Activated T-cell treated with anti-CD3 and anti-CD28 coated beads, Interleukin-2, amount 50 U/mL, for 4 hours (primary cell): ENCODE data around the gene DIPK1A. TPM values are rescaled to one million over a fixed set of nuclear protein-coding genes. Genes with fewer than 3 reads are reported as not detected.

ENCODE experiments used
- ATAC-seq, 2 donors: fragments of 200-7000 bp; cut with Tn5 transposase; one replicate each; pipeline ENCODE4 v1.10.0; 2021
- DNase-seq: peaks from one replicate; pipeline ENCODE4 v3.0.0-alpha.2; 2020
- H3K27me3 Mint-ChIP-seq: one replicate; pipeline ENCODE4 v1.8.0; 2021; ENCODE audit warnings: low read depth, mixed read lengths
- H3K36me3 Mint-ChIP-seq: one replicate; pipeline ENCODE4 v1.8.0; 2022; ENCODE audit warnings: mixed read lengths; ENCODE audit not compliant: insufficient read depth
- H3K4me1 Mint-ChIP-seq: one replicate; pipeline ENCODE4 v1.8.0; 2021; ENCODE audit warnings: low read depth, mixed read lengths
- H3K4me3 Mint-ChIP-seq: one replicate; pipeline ENCODE4 v1.8.0; 2021; ENCODE audit warnings: mild to moderate bottlenecking, moderate library complexity, mixed read lengths
- H3K9me3 Mint-ChIP-seq: one replicate; pipeline ENCODE4 v1.8.0; 2021; ENCODE audit warnings: mixed read lengths
- total RNA-seq, 3 donors: library from RNA; stranded (reverse); gene quantifications; one replicate each; pipeline ENCODE4 v1.2.1, GENCODE V29; 2021

Gene DIPK1A
- total RNA-seq, 3 donors from 2014 or later = 3.6 to 5.3 (median 4.2) TPM

DNA sequence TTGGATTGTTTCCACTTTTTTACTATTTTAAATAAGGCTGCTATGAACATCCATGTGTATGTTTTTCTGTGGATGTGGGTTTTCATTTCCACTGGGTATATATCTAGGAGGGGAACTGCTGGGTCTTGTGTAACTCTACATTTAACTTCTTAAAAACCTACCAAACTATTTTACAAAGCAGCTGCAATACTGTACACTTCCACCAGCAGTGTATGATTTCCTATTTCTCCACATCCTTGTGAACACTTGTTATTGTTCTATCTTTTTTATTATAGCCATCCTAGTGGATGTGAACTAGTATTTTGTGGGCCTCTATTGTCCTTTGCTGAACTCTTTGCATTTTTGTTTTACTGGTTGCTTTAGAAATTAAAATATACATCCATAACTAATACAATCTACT, 33.4 kb downstream of the DIPK1A start:
- no peaks in the 10 kb centered on the region for H3K9me3 Mint-ChIP-seq
- no peak for DNase-seq
- peaks cover 41% of the 10 kb centered on the region for H3K4me1 Mint-ChIP-seq
- H3K36me3 Mint-ChIP-seq = peaks cover 11% of the 10 kb centered on the region
- no peak for ATAC-seq
- H3K27me3 Mint-ChIP-seq = no peaks in the 10 kb centered on the region
- no peak overlapping the region for H3K4me3 Mint-ChIP-seq

DNA sequence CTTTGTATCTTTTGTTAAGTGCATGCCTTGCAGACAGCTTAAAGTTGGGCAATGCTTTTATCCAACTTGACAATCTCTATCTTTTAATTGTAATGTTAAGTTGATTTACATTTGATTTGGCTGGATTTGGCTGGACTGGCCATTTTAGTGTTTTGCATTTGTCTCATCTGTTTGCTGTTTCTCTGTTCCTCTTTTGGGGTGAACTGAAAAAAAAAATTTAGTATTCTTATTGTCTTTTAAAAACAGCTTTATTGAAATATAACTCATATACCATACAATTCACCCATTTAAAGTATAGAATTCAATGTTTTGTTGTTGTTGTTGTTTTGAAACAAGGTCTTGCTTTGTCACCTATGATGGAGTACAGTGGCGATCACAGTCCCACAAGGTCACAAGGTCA, 34.4 kb downstream of the DIPK1A start:
- Mint-ChIP-seq H3K4me3 (no peak overlapping the region), H3K4me1 (peaks cover 37% of the 10 kb centered on the region)

DNA sequence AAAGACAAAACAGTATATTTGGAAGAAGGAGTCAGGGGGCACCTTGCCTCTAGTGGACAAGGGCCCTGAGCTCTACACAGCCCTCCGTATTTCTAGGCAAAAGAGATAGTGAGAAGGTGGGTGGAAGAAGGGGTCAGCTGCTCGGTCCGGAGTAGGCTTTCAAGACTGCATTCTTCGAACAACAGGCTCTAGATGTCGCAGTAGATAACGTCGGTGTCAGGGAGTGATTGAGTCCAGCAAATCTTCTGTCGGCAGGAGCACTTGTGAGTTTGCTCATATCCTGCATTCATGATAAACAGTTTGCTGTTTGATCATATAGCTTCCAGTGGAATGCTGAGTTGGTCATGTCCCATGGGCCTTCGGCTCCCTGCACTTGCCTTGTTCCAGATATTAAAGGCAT, 36.8 kb downstream of the DIPK1A start:
- peaks cover 17% of the 10 kb centered on the region for H3K36me3 Mint-ChIP-seq
- DNase-seq (no peak), ATAC-seq (no peak)
- peaks cover 7% of the 10 kb centered on the region for H3K9me3 Mint-ChIP-seq
- H3K4me1 Mint-ChIP-seq = peaks cover 25% of the 10 kb centered on the region
- no peak overlapping the region for H3K4me3 Mint-ChIP-seq
- H3K27me3 Mint-ChIP-seq = no peaks in the 10 kb centered on the region

More for the DNA sequence above, 34.4 kb downstream of the DIPK1A start:
- ATAC-seq (no peak), DNase-seq (no peak)
- Mint-ChIP-seq H3K36me3 (peaks cover 9% of the 10 kb centered on the region), H3K9me3 (no peaks in the 10 kb centered on the region), H3K27me3 (no peaks in the 10 kb centered on the region)

DNA sequence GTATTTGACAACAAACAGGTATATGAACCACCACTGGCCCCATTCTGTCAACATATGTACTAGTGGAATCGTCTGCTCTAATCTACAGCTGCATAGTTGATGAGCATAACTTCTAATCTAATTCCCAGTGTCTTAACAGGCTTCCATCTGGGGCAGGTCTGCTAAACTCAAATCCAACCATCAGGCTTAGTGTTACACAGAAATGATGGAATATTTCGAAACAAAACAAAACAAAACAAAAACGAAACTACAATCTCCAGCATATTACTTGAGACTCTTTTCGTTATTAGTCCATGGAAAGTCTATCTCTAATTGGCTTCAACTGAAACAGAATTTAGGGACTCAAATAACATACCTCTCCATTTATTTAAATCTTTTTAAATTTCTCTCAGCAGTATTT, 37.6 kb downstream of the DIPK1A start:
- Mint-ChIP-seq H3K9me3 (peaks cover 7% of the 10 kb centered on the region), H3K4me3 (no peak overlapping the region), H3K36me3 (peaks cover 17% of the 10 kb centered on the region), H3K27me3 (no peaks in the 10 kb centered on the region), H3K4me1 (peaks cover 18% of the 10 kb centered on the region)
- DNase-seq (no peak), ATAC-seq (no peak)

DNA sequence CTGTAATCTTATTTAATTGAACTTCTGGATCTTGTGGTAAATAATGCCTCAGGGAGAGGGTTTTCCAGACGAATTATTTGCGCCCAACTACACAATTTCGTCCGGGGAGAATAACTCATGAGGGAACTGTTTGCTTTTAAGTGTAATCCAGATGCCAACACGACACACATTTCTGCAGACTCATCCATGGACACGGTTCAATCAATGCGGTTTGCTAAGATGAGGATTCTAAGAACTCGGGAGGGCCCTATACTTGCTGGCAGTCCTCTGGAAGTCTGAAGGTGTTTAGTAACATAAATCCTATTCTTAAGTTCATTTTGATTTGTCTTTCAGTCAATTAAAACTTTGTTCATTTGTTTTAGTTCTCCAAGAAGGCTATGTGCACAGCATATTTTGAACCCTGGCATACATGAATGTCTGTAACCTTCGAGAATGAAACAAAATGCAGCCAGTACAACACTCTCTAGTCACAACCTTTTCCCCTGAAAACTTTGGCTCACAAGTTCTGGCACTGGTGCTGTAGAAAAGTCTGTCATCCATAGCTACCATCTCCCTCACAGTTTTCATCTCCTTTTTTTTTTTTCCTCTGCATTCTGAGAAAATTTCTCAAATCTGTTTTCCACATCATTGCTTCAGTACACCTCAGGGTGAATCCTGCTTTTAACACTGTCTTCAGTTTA, 38.8 kb downstream of the DIPK1A start:
- DNase-seq = no peak

DNA sequence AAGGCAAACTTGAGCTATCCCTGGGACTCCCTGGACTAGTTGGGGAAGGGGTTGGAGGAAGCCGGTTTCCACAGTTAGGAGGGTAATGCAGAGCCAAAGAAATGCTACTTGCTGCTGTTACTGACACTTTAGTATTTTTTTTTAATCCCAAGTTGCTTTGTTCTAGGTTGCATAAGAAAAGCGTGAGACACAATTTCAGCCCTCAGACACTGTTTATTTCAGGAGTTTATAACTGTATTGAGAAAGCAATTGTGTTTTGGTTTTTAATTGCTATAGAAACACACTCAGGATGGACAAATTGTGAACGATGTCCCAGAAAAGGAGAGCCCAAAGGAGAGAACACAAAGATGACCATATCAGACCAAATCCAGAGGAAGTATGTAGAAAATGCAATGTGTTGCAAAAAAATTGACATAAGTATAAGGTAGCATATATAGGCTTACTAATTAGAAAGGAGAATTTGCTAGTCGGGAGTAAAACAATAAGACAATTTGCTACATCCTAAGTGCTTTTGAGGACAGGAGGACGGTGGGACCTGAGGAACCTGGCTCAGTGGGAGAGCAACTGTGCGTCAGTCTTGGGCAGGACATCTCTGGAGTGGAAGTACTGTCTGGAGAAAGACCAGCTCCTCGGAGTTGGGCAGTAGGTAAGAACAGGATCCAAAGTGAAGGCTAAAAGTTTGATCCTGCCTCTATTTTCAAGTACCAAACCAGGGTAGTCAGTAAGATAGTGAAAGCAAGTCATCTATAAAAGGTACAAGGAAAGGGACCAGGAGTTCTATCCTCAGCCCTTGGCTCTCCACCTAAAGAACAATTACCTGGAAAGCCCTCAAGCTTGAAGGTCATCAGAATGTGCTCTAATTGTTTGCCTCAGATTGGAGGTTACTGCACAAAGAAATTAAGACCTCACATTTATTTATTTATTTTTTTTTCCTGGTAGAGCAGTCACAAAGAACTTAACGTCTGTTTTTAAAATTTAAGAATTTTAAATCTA, 39.9 kb downstream of the DIPK1A start:
- Mint-ChIP-seq H3K36me3 (peaks cover 17% of the 10 kb centered on the region), H3K4me3 (no peak overlapping the region), H3K9me3 (peaks cover 7% of the 10 kb centered on the region), H3K27me3 (no peaks in the 10 kb centered on the region), H3K4me1 (peaks cover 14% of the 10 kb centered on the region)
- DNase-seq (no peak), ATAC-seq (no peak)

More for the DNA sequence above, 38.8 kb downstream of the DIPK1A start:
- Mint-ChIP-seq H3K4me1 (peaks cover 15% of the 10 kb centered on the region), H3K4me3 (no peak overlapping the region), H3K9me3 (peaks cover 7% of the 10 kb centered on the region), H3K36me3 (peaks cover 18% of the 10 kb centered on the region), H3K27me3 (no peaks in the 10 kb centered on the region)
- ATAC-seq = no peak

DNA sequence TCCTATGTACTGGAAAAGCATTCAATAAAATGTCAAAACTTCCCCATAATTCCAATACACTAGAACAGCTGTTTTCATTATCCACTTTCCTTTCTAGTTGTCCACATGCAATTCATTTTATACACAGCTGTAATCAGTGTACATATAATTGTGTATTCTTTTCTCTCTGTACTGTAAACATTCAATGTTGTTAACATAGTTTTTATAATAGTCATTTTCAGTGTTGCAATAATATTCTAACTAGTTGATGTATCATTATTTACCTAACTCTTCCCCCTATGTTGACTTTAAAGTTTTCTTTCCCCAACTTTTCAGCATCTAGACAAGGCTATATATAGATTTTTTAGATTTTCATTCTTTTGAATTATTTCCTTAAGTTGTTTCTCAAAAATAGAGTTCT, 44.4 kb downstream of the DIPK1A start:
- Mint-ChIP-seq H3K4me1 (peaks cover 19% of the 10 kb centered on the region), H3K4me3 (no peak overlapping the region), H3K27me3 (no peaks in the 10 kb centered on the region), H3K9me3 (peaks cover 7% of the 10 kb centered on the region), H3K36me3 (peaks cover 21% of the 10 kb centered on the region)
- ATAC-seq = no peak
- no peak for DNase-seq

DNA sequence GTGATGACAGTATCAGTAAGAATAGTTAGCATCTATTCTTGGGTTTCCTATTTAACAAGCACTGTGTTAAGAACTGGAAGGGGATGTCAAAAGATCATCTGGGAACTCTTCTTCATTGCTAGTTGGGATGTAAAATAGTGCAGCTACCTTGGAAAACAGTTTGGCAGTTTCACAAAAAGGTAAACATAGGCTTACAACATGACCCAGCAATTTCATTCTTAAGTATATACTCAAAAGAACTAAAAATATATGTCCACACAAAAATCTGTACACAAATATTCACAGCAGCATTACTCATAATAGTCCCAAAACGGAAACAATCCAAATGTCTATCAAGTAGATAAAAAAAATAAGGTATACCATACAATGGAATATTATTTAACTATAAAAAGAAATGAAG, 45.7 kb downstream of the DIPK1A start:
- H3K4me1 Mint-ChIP-seq = peaks cover 20% of the 10 kb centered on the region
- no peaks in the 10 kb centered on the region for H3K27me3 Mint-ChIP-seq
- peaks cover 13% of the 10 kb centered on the region for H3K36me3 Mint-ChIP-seq
- peaks cover 5% of the 10 kb centered on the region for H3K9me3 Mint-ChIP-seq
- DNase-seq (no peak), ATAC-seq (no peak)
- H3K4me3 Mint-ChIP-seq = no peak overlapping the region

DNA sequence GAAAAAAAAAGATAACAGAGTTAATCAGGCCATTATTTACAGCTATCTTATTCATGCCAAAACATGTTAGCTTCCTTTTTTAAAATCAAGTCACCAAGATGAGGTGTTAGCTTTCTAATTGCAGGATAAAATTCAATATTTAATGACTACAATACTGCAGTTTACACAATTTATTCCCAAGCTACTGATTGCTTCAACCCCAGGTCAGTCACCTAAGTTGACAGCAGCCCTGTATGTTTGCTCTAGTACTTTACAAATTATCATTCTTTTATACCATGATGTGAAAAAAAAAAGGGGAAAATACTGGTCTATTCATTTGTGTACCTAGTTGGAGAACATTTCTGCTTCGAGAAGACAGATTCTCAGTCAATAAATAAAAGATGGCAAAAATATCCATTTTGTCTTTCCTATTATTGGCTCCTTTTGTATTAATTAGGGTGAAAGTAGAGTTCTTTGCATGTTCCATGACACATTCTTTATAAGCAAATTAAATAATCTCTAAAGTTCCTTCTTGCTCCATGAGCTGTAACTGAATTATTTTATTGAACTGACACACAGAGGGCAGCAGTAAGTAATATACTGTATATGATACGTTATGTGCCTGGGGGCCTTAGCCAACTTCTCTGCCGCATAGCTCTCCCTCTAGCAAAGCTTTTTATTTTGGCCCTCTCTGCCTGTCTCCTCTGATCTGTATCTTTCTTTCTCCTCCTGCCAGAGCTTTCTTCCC, 48.0 kb downstream of the DIPK1A start:
- Mint-ChIP-seq H3K27me3 (no peaks in the 10 kb centered on the region), H3K4me3 (no peak overlapping the region), H3K9me3 (no peaks in the 10 kb centered on the region), H3K36me3 (peaks cover 25% of the 10 kb centered on the region), H3K4me1 (peaks cover 24% of the 10 kb centered on the region)
- DNase-seq (no peak), ATAC-seq (no peak)

DNA sequence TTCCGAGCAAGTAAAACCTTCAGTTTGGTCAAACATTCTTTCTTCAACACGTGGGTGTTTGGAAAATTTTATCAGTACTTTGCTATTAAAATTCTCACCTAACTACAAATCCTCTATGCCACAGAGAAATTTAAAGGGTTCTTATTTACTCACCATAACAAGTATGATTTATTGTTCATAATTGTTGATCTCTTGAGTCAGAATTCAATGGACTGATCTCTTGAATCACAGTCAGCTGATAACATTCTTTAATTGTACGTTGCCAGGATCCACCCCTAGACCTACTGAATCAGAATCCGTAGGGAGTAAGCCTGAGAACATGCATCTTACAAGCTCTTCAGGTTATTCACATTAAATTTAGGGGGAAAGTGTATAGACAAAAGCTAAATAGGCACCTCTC, 51.2 kb downstream of the DIPK1A start:
- Mint-ChIP-seq H3K4me3 (no peak overlapping the region), H3K4me1 (peaks cover 31% of the 10 kb centered on the region), H3K9me3 (no peaks in the 10 kb centered on the region), H3K36me3 (peaks cover 30% of the 10 kb centered on the region), H3K27me3 (no peaks in the 10 kb centered on the region)
- DNase-seq = no peak
- ATAC-seq = no peak

DNA sequence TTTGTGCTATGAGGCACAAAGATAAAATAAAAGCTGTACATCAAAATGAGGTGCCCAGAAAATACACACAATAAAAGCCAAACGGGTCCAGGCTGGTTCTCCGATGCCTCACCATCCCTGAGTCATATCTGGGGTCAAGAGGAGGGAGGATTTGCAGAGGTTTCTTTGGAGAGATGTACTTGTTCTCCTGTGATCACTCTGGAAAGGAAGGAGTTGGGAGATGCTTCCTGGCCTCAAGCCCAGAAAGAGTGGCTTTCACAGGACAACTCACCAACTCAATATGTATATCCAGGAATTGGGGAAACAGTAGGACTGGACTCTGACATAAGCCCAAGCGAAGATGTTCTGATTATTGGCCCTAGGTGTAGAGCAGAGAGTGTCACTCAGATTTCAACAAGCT, 51.9 kb downstream of the DIPK1A start:
- Mint-ChIP-seq H3K27me3 (no peaks in the 10 kb centered on the region), H3K4me1 (peaks cover 36% of the 10 kb centered on the region), H3K4me3 (no peak overlapping the region), H3K9me3 (no peaks in the 10 kb centered on the region), H3K36me3 (peaks cover 29% of the 10 kb centered on the region)
- DNase-seq (no peak), ATAC-seq (no peak)

DNA sequence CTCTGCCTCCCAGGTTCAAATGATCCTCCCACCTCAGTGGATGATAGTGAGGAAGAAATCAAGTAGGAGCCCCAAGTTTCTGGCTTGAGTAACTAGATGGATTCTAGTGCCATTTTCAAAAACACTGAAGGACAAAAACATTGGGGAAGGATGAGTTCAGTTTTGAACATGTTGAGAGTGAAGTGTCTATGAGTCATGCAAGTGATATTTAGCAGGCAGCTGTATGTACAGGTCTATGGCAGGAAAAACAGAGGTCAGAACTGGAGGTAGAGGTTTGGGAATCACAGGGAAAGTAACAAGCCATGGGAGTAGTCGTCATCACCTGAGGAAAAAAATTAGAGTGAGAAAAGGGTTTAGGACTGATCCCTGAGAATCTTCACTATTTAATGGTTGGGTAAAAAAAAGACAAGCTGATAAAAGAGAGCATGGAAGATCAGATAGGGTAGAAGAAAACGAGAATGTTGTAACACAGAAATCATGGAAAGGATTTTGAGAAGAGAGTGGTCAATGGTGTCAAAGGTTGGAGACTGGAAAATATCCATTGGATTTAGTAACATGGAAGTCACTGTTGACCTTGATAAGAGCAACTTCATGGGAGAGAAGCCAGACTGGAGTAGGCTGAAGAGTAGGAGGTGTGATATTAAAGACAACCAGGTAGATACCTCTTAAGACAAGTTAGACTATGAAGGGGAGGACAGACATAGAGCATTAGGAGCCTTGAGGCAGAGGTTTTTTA, 53.1 kb downstream of the DIPK1A start:
- H3K9me3 Mint-ChIP-seq = no peaks in the 10 kb centered on the region
- peaks cover 28% of the 10 kb centered on the region for H3K36me3 Mint-ChIP-seq
- no peak for DNase-seq
- peaks cover 40% of the 10 kb centered on the region for H3K4me1 Mint-ChIP-seq
- no peaks in the 10 kb centered on the region for H3K27me3 Mint-ChIP-seq
- no peak for ATAC-seq
- no peak overlapping the region for H3K4me3 Mint-ChIP-seq

DNA sequence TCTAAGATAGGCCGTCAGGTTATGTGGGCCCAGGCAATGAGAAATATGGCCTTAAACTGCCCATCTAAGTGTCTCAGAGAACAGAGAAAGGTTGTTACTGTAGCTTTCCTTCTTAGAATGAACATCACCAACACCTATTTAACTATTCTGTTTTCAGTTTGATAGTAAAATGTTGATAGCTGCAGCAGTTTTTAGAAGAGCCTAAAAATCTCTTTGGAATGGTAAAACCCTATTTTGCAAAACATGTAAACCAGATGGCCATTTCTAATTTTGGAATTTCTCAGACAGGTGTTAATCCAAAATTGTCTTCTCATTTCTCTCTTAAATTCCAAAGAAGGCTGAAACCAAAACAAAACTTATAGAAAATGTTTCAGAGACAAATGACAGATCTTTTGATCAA, 57.5 kb downstream of the DIPK1A start:
- Mint-ChIP-seq H3K4me1 (peaks cover 32% of the 10 kb centered on the region), H3K27me3 (no peaks in the 10 kb centered on the region), H3K36me3 (peaks cover 32% of the 10 kb centered on the region), H3K9me3 (peaks cover 20% of the 10 kb centered on the region), H3K4me3 (no peak overlapping the region)
- ATAC-seq = no peak
- DNase-seq = no peak

DNA sequence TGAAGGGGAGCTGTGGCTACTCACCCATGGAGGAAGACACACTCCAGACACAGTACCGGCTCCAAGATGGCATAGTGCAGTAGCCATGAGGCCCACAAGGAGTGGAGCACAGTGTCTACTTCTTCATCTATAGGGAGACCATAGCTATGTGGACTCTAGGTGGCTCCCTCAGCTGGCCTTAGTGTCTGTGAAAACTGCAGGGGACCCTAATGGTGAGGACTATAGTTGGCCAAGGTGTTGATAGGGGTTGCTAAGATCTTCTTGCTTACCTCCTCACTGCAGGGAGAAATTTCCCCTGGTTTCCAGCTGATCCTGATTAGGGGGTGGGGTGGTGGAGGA, 58.9 kb downstream of the DIPK1A start:
- no peaks in the 10 kb centered on the region for H3K27me3 Mint-ChIP-seq
- peaks cover 23% of the 10 kb centered on the region for H3K4me1 Mint-ChIP-seq
- DNase-seq = no peak
- peaks cover 20% of the 10 kb centered on the region for H3K9me3 Mint-ChIP-seq
- no peak for ATAC-seq
- no peak overlapping the region for H3K4me3 Mint-ChIP-seq
- peaks cover 24% of the 10 kb centered on the region for H3K36me3 Mint-ChIP-seq
